Upper lobe of left lung (tissue), 6 donors: ENCODE results near the gene DPCD. TPM values are rescaled to one million over a fixed set of nuclear protein-coding genes. Genes with fewer than 3 reads are reported as not detected.

ENCODE experiments used
- ATAC-seq, 2 donors: fragments of 200-7000 bp; cut with Tn5 transposase; one replicate each; pipeline ENCODE4 v1.9.1; 2022; ENCODE audit warnings: mild to moderate bottlenecking in 2 of 2, moderate library complexity in 2 of 2; ENCODE audit not compliant: low FRiP score in 2 of 2
- DNase-seq, 2 donors: peaks; one replicate each; pipeline ENCODE4 v3.0.0-alpha.2; 2019 to 2020
- H3K27ac ChIP-seq, 4 donors: fragments of 200-600 bp; sonication (generic); one replicate each; pipeline ENCODE4 v1.5.1; 2016 to 2019
- H3K27me3 ChIP-seq, 4 donors: fragments of 200-600 bp; sonication (generic); one replicate each; pipeline ENCODE4 v1.5.1; 2017 to 2019
- H3K36me3 ChIP-seq, 4 donors: fragments of 200-600 bp; sonication (generic); one replicate each; pipeline ENCODE4 v1.5.1; 2016 to 2019
- H3K4me1 ChIP-seq, 4 donors: fragments of 200-600 bp; sonication (generic); one replicate each; pipeline ENCODE4 v1.5.1; 2018 to 2019
- H3K4me3 ChIP-seq, 4 donors: fragments of 200-600 bp; sonication (generic); one replicate each; pipeline ENCODE4 v1.5.1; 2017 to 2019; ENCODE audit warnings: mild to moderate bottlenecking in 2 of 4, moderate library complexity in 1 of 4
- H3K9me3 ChIP-seq, 4 donors: fragments of 200-600 bp; sonication (generic); one replicate each; pipeline ENCODE4 v1.5.1; 2018 to 2019
- CTCF ChIP-seq, 6 experiments: fragments of 450-650 bp in 4 of 6; fragments of 200-600 bp in 2 of 6; sonication (generic) in 2 of 6; IDR thresholded peaks; one replicate each; pipeline ENCODE4 v1.5.1; 2016 to 2019; ENCODE audit warnings: antibody characterized with exemption in 6 of 6
- EP300 ChIP-seq, 4 donors: sonication (generic); formaldehyde crosslinking; IDR thresholded peaks; one replicate each; pipeline ENCODE4 v1.5.1; 2017; ENCODE audit warnings: antibody characterized with exemption in 4 of 4, control low read depth in 2 of 4
- POLR2A ChIP-seq, 4 donors: fragments of 450-650 bp; IDR thresholded peaks; one replicate each; pipeline ENCODE4 v1.5.1; 2016 to 2017; ENCODE audit warnings: antibody characterized with exemption in 4 of 4, mild to moderate bottlenecking in 2 of 4
- POLR2AphosphoS5 ChIP-seq, 2 donors: sonication (generic); formaldehyde crosslinking; IDR thresholded peaks; one replicate each; pipeline ENCODE4 v1.5.1; 2017; ENCODE audit warnings: antibody characterized with exemption in 2 of 2
- WGBS, 2 donors: methylation state at CpG; one replicate each; pipeline ENCODE4 v1.1.5; 2017 to 2018; 5-methylcytosine and 5-hydroxymethylcytosine counted together
- total RNA-seq, 6 donors: library from RNA; depleted of rRNA in 4 of 6; stranded (reverse); fragments of >200 nt in 4 of 6; gene quantifications; one replicate each; pipeline versions ENCODE4 v1.1.0 to v1.2.1, GENCODE V29; 2016 to 2021
- donor health status: DM: no; HTN: no; CAD: no; lungs with moderate emphysema.
- donor health status: DM: no; HTN: yes; CAD: no; lungs with severe emphysema.

Gene DPCD
- 10 to 100 TPM in 4 of 6 donors, 1 to 10 TPM in 2; 3.7 to 36.2 (median 15.1) TPM for total RNA-seq

GRCh38 chr10:101587725-101588653 is at the start of gene DPCD, which contains the start of gene POLL:
TSS of gene DPCD (plus strand) at chr10:101588321. CDS start at chr10:101588337, 16 bp downstream.
TSS of gene POLL (minus strand) at chr10:101588257. CDS start at chr10:101587360, 897 bp downstream.
- Histone ChIP-seq H3K27ac (peak within 1 kb of the TSS; percentile 73 to 90 (median 78)), H3K9me3 (no peaks in the 10 kb centered on the region), H3K4me3 (peak within 1 kb of the TSS; percentile 67 to 94 (median 81)), H3K4me1 (peaks cover 12 to 30% (median 20%) of the 10 kb centered on the region in 4 donors), H3K36me3 (peaks cover 0 to 19% (median 11%) of the 10 kb centered on the region in 4 donors), H3K27me3 (no peaks in the 10 kb centered on the region)
- TF ChIP-seq EP300 (IDR thresholded peaks at IDR 0.05), result no peak
- peak; percentile 60 to 63 for TF ChIP-seq POLR2AphosphoS5 (IDR thresholded peaks at IDR 0.05)
- peak in 1 of 4 donors; percentile 53 for TF ChIP-seq POLR2A (IDR thresholded peaks at IDR 0.05)
- no peak for TF ChIP-seq CTCF (IDR thresholded peaks at IDR 0.05)
- ATAC-seq (peak; percentile 92 to 97), DNase-seq (peak; percentile 92 to 98)
- 0 to 1% methylated on average over 34 to 49 of the region's 50 CpGs for WGBS, 2 donors

GRCh38 chr10:101538446-101538845 is 49.7 kb upstream of the DPCD start:
- H3K27me3 ChIP-seq, result no peaks in the 10 kb centered on the region
- H3K4me3 ChIP-seq, result no peak overlapping the region
- ATAC-seq, result no peak
- no peak for DNase-seq
- H3K4me1 ChIP-seq, result peaks cover 0 to 2% (median 0%) of the 10 kb centered on the region in 4 donors
- WGBS, 2 donors, result 91 to 100% methylated on average over 2 of the region's 2 CpGs
- TF ChIP-seq POLR2AphosphoS5 (IDR thresholded peaks at IDR 0.05), result no peak
- H3K36me3 ChIP-seq, result peaks cover 0 to 28% (median 4%) of the 10 kb centered on the region in 4 donors
- H3K27ac ChIP-seq, result no peak overlapping the region
- H3K9me3 ChIP-seq, result no peaks in the 10 kb centered on the region

- no peak for ATAC-seq
- H3K4me1 ChIP-seq, result no peaks in the 10 kb centered on the region
Observed at GRCh38 chr10:101545898-101546297, 42.2 kb upstream of the DPCD start.

GRCh38 chr10:101550965-101551364 is 37.2 kb upstream of the DPCD start:
- DNase-seq (no peak), ATAC-seq (no peak)
- no peaks in the 10 kb centered on the region for H3K27me3 ChIP-seq
- H3K27ac ChIP-seq, result no peak overlapping the region
- no peaks in the 10 kb centered on the region for H3K9me3 ChIP-seq
- H3K4me1 ChIP-seq, result no peaks in the 10 kb centered on the region
- H3K4me3 ChIP-seq, result no peak overlapping the region
- no peak for TF ChIP-seq POLR2AphosphoS5 (IDR thresholded peaks at IDR 0.05)
- TF ChIP-seq POLR2A (IDR thresholded peaks at IDR 0.05), result no peak
- no peak for TF ChIP-seq EP300 (IDR thresholded peaks at IDR 0.05)
- no peak for TF ChIP-seq CTCF (IDR thresholded peaks at IDR 0.05)
- peaks cover 0 to 31% (median 13%) of the 10 kb centered on the region in 4 donors for H3K36me3 ChIP-seq
- WGBS, 2 donors, result 67 to 93% methylated on average over 2 of the region's 2 CpGs

More at GRCh38 chr10:101545898-101546297, 42.2 kb upstream of the DPCD start:
- DNase-seq, result no peak
- no peaks in the 10 kb centered on the region for H3K27me3 ChIP-seq
- no peak overlapping the region for H3K27ac ChIP-seq
- no peak overlapping the region for H3K4me3 ChIP-seq
- H3K36me3 ChIP-seq, result peaks cover 0 to 4% (median 0%) of the 10 kb centered on the region in 4 donors
- H3K9me3 ChIP-seq, result no peaks in the 10 kb centered on the region
- TF ChIP-seq CTCF (IDR thresholded peaks at IDR 0.05) (no peak), POLR2A (IDR thresholded peaks at IDR 0.05) (no peak), EP300 (IDR thresholded peaks at IDR 0.05) (no peak), POLR2AphosphoS5 (IDR thresholded peaks at IDR 0.05) (no peak)

- H3K27me3 ChIP-seq, result no peaks in the 10 kb centered on the region
- no peak overlapping the region for H3K27ac ChIP-seq
- H3K36me3 ChIP-seq, result peaks cover 0 to 31% (median 13%) of the 10 kb centered on the region in 4 donors
- 94 to 100% methylated on average over 3 of the region's 3 CpGs for WGBS, 2 donors
- no peak overlapping the region for H3K4me3 ChIP-seq
- no peaks in the 10 kb centered on the region for H3K9me3 ChIP-seq
- TF ChIP-seq EP300 (IDR thresholded peaks at IDR 0.05) (no peak), POLR2AphosphoS5 (IDR thresholded peaks at IDR 0.05) (no peak), POLR2A (IDR thresholded peaks at IDR 0.05) (no peak), CTCF (IDR thresholded peaks at IDR 0.05) (no peak)
- DNase-seq (no peak), ATAC-seq (no peak)
- H3K4me1 ChIP-seq, result no peaks in the 10 kb centered on the region
Observed at GRCh38 chr10:101552442-101552841, 35.7 kb upstream of the DPCD start.
